Esophagus squamous epithelium (tissue), 5 donors: ENCODE data around the gene TRIM72. TPM values are rescaled to one million over a fixed set of nuclear protein-coding genes. Genes with fewer than 3 reads are reported as not detected.

Experiments used
- DNase-seq: peaks from one replicate; lab custom pipeline; 2025; lab: John Stamatoyannopoulos, UW
- H3K27ac ChIP-seq, 4 donors: fragments of 200-600 bp; sonication (generic); one replicate each; pipeline ENCODE4 v1.5.1; 2016 to 2019; ENCODE audit warnings: mild to moderate bottlenecking in 1 of 4
- H3K27me3 ChIP-seq, 4 donors: fragments of 200-600 bp; sonication (generic); 1 replicate in 3 of 4; 2 replicates in 1 of 4; pipeline versions ENCODE4 v1.5.1 to v1.6.0; 2017 to 2021; ENCODE audit warnings: antibody characterized with exemption in 1 of 4
- H3K36me3 ChIP-seq, 3 donors: fragments of 200-600 bp; sonication (generic); one replicate each; pipeline ENCODE4 v1.5.1; 2016 to 2019
- H3K4me1 ChIP-seq, 3 donors: fragments of 200-600 bp; sonication (generic); one replicate each; pipeline ENCODE4 v1.5.1; 2017 to 2019
- H3K4me3 ChIP-seq, 4 donors: fragments of 200-600 bp; sonication (generic); 1 replicate in 3 of 4; 2 replicates in 1 of 4; pipeline ENCODE4 v1.5.1; 2016 to 2019; ENCODE audit warnings: mild to moderate bottlenecking in 2 of 4, moderate library complexity in 1 of 4
- H3K9me3 ChIP-seq, 3 donors: fragments of 200-600 bp; sonication (generic); one replicate each; pipeline ENCODE4 v1.5.1; 2016 to 2019
- CTCF ChIP-seq, 6 experiments: fragments of 450-650 bp in 4 of 6; fragments of 200-600 bp in 2 of 6; sonication (generic) in 2 of 6; IDR thresholded peaks; one replicate each; pipeline ENCODE4 v1.5.1; 2016 to 2019; ENCODE audit warnings: antibody characterized with exemption in 6 of 6, mild to moderate bottlenecking in 4 of 6, moderate library complexity in 4 of 6
- POLR2A ChIP-seq, 4 donors: fragments of 450-650 bp; IDR thresholded peaks; one replicate each; pipeline ENCODE4 v1.6.1; 2017; ENCODE audit warnings: antibody characterized with exemption in 4 of 4, mild to moderate bottlenecking in 4 of 4, moderate library complexity in 3 of 4
- WGBS, 2 donors: methylation state at CpG; one replicate each; pipeline ENCODE4 v1.1.5; 2018; 5-methylcytosine and 5-hydroxymethylcytosine counted together
- intact Hi-C: fragments of 100-400 bp; cut with DNase I; formaldehyde crosslinking; loops from one replicate; pipeline ENCODE4 v1.15.0; 2022
- total RNA-seq, 4 donors: library from RNA; depleted of rRNA; stranded (reverse); fragments of >200 nt; gene quantifications; one replicate each; pipeline ENCODE4 v1.1.0, GENCODE V29; 2016
- donor health status: DM: yes; HTN: yes; CAD: no.

TRIM72 gene
- total RNA-seq, 4 donors from 2014 or later: not detected

DNA sequence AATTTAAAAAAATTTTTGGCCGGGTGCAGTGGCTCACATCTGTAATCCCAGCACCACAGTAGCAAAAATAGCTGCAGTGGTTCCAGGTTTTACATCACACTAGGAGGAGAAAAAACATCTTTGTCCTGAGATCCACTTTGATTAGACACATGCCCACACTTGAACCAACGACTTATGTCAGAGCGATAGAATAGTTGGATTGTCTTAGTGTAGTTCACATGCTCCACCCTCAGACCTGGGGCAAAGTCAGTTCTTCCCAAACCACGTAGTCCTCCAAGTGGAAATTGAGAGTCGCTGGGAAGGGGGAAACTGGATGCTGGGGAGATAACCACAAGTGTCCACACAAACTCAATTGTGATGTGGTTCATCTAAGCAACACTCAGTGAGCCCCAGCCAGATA is 34.4 kb downstream of the TRIM72 start:
- Histone ChIP-seq H3K9me3 (no peaks in the 10 kb centered on the region), H3K4me3 (no peak overlapping the region), H3K36me3 (no peaks in the 10 kb centered on the region), H3K27ac (no peak overlapping the region), H3K27me3 (peaks cover 0 to 54% (median 0%) of the 10 kb centered on the region in 4 donors), H3K4me1 (peaks cover 0 to 12% (median 0%) of the 10 kb centered on the region in 3 donors)
- DNase-seq: no peak
- intact Hi-C loops: no loop called here
- TF ChIP-seq POLR2A (IDR thresholded peaks at IDR 0.05) (no peak), CTCF (IDR thresholded peaks at IDR 0.05) (no peak)
- WGBS, 2 donors: 41 to 55% methylated on average over 5 of the region's 5 CpGs

DNA sequence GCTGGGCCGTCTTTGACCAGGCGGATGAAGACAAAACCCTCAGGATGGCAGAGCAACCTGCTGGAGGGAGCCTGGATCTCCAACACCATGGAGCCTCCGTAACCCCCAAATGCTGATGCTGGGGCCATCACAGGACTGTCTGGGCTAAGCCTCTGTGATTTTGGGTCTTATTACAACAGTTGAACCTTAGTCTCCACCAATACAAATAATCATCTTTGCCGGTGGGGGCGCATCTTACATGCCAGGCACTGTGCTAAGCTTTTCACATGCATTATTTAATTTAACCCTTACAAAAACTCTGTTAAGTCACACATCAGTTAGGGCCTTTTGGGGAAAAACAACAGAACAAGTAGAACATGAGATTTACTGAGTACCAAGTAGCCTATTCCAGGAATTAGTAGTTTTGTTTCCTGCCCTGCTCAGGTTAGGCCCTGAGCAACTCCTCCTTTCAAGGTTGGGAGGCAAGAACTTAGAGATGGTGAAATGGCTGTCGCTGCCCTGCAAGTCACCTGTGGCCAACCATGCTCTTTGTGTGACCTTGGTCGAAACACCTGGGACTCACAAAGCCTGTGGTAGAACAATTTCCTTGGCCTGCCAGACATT is 37.0 kb downstream of the TRIM72 start:
- WGBS, 2 donors: 70 to 87% methylated on average over 4 to 7 of the region's 7 CpGs
- H3K9me3 ChIP-seq: no peaks in the 10 kb centered on the region
- intact Hi-C loops: no loop called here
- DNase-seq: no peak
- no peak overlapping the region for H3K4me3 ChIP-seq
- peaks cover 0 to 17% (median 0%) of the 10 kb centered on the region in 3 donors for H3K4me1 ChIP-seq
- TF ChIP-seq CTCF (IDR thresholded peaks at IDR 0.05) (no peak), POLR2A (IDR thresholded peaks at IDR 0.05) (no peak)
- H3K36me3 ChIP-seq: no peaks in the 10 kb centered on the region
- H3K27ac ChIP-seq: no peak overlapping the region
- peaks cover 0 to 44% (median 0%) of the 10 kb centered on the region in 4 donors for H3K27me3 ChIP-seq

- WGBS, 2 donors: 88 to 96% methylated on average over 4 to 5 of the region's 5 CpGs
- no peak for DNase-seq
- no peaks in the 10 kb centered on the region for H3K9me3 ChIP-seq
- H3K4me3 ChIP-seq: no peak overlapping the region
- peaks cover 0 to 44% (median 0%) of the 10 kb centered on the region in 4 donors for H3K27me3 ChIP-seq
- no peaks in the 10 kb centered on the region for H3K36me3 ChIP-seq
- H3K4me1 ChIP-seq: peaks cover 0 to 17% (median 0%) of the 10 kb centered on the region in 3 donors
- H3K27ac ChIP-seq: no peak overlapping the region
- no peak for TF ChIP-seq CTCF (IDR thresholded peaks at IDR 0.05)
- no peak for TF ChIP-seq POLR2A (IDR thresholded peaks at IDR 0.05)
- intact Hi-C loops: no loop called here
Measured at GRCh38 chr16:31251435-31251834, 37.5 kb downstream of the TRIM72 start.

GRCh38 chr16:31253642-31254045 is 39.7 kb downstream of the TRIM72 start:
- 38 to 42% methylated on average over 5 of the region's 5 CpGs for WGBS, 2 donors
- no peak for DNase-seq
- Histone ChIP-seq H3K4me1 (peaks cover 0 to 7% (median 0%) of the 10 kb centered on the region in 3 donors), H3K9me3 (no peaks in the 10 kb centered on the region), H3K27me3 (peaks cover 0 to 33% (median 0%) of the 10 kb centered on the region in 4 donors), H3K36me3 (no peaks in the 10 kb centered on the region), H3K27ac (peak overlapping the region in 1 of 4 donors; percentile 49), H3K4me3 (no peak overlapping the region)
- TF ChIP-seq CTCF (IDR thresholded peaks at IDR 0.05) (no peak), POLR2A (IDR thresholded peaks at IDR 0.05) (no peak)
- intact Hi-C loops: no loop called here

DNA sequence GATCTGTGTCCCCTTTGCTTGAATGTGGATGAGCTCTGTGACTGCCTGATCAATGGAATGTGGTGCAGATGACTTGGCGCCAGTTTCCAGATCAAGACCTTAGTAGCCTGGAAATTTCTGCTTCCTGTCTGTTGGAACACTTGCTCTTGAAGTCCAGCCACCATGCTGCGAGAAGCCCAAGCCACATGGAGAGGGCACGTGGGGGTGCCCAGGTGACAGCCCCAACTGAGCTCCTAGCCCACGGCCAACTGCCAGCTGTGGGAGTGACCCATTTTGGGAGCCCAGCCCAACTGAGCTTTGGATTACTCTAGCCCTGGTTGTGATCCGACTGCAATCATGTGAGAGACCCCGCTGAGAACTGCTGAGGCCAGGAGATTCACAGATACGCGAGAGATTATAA is 42.5 kb downstream of the TRIM72 start:
- intact Hi-C loops: no loop called here
- 86 to 87% methylated on average over 5 to 7 of the region's 8 CpGs for WGBS, 2 donors
- Histone ChIP-seq H3K4me3 (no peak overlapping the region), H3K27me3 (peaks cover 0 to 38% (median 0%) of the 10 kb centered on the region in 4 donors), H3K36me3 (no peaks in the 10 kb centered on the region), H3K4me1 (peaks cover 0 to 5% (median 0%) of the 10 kb centered on the region in 3 donors), H3K9me3 (no peaks in the 10 kb centered on the region), H3K27ac (no peak overlapping the region)
- DNase-seq: no peak
- TF ChIP-seq CTCF (IDR thresholded peaks at IDR 0.05) (no peak), POLR2A (IDR thresholded peaks at IDR 0.05) (no peak)
